Glutamatergic neuron (in vitro differentiated cells): ENCODE results near the gene IFITM2. TPM values are rescaled to one million over a fixed set of nuclear protein-coding genes. Genes with fewer than 3 reads are reported as not detected.
A peak's percentile ranks its signal among the peaks of the same experiment; 100 is the strongest.

ENCODE experiments used
- DNase-seq: peaks from one replicate; pipeline ENCODE4 v3.0.0; 2022
- H3K27ac Mint-ChIP-seq: one replicate; pipeline ENCODE4 v1.8.0; 2020; ENCODE audit warnings: mild to moderate bottlenecking, mixed read lengths, inconsistent platforms; ENCODE audit not compliant: unreplicated experiment
- H3K27me3 Mint-ChIP-seq: one replicate; pipeline ENCODE4 v1.8.0; 2020; ENCODE audit warnings: mild to moderate bottlenecking, moderate library complexity, mixed read lengths, inconsistent platforms; ENCODE audit not compliant: unreplicated experiment
- H3K36me3 Mint-ChIP-seq: one replicate; pipeline ENCODE4 v1.8.0; 2020; ENCODE audit warnings: mild to moderate bottlenecking, mixed read lengths, inconsistent platforms; ENCODE audit not compliant: unreplicated experiment
- H3K4me1 Mint-ChIP-seq: one replicate; pipeline ENCODE4 v1.8.0; 2020; ENCODE audit warnings: mild to moderate bottlenecking, low read depth, mixed read lengths, inconsistent platforms; ENCODE audit not compliant: unreplicated experiment
- H3K4me3 Mint-ChIP-seq: one replicate; pipeline ENCODE4 v1.8.0; 2020; ENCODE audit warnings: mild to moderate bottlenecking, mixed read lengths, inconsistent platforms; ENCODE audit not compliant: unreplicated experiment
- H3K9me3 Mint-ChIP-seq: one replicate; pipeline ENCODE4 v1.8.0; 2020; ENCODE audit warnings: mild to moderate bottlenecking, moderate library complexity, mixed read lengths, inconsistent platforms; ENCODE audit not compliant: unreplicated experiment
- CTCF ChIP-seq: fragments of 200-600 bp; sonication (generic); IDR thresholded peaks from one replicate; pipeline ENCODE4 v1.5.0; 2021; ENCODE audit not compliant: partially characterized antibody, unreplicated experiment
- total RNA-seq: library from RNA; stranded (reverse); fragmentation: NEBNext Ultra II Directional; extraction: Animal tissue kit (Norgen Biotek cat#: 25700); gene quantifications from one replicate; pipeline ENCODE4 v1.2.1, GENCODE V29; 2021; ENCODE audit not compliant: unreplicated experiment

IFITM2 gene
- total RNA-seq, 1 donor from 2014 or later = 2.5 TPM

DNA sequence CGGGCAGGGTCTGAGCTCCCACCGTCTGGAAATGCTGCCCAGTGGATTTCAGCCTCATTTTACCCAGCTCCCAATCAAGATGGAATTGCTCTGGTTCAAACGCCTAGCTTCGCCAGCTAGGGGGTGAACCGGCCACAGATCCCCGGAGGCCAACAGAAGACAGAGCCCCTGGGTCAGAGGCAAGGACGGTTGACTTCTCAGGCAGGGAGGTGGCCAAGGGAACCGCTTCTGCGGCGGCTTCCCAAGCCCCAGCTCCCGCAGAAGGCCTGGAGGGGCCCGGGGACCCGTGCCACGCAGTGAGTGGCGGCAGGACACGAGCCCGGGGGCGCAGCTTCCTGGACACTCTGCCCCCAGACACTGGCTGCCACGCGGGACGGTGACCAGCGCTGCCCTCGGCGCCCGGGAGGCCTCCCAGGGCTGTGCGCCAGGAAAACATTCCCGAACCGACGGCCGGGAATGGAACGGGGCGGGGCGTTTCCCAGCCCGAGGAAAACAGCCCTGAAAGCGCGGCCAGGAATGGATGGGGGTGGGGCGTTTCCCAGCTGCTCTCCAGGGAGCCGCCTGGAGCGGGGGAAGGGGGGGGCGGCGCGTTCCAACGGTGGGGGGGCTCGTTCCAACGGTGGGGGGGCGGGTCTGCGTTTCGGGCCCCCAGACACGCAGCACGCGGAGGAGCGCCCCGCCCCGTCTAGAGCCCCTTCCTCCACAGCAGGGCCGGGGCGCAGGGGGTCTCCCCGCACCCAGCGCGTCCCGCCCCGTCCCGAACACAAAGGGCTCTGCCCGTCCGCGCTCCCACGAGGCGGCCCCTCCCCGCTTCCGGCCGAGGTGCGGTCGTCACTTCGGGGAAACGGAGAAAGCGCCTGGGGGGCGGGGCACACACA is 48.2 kb downstream of the IFITM2 start:
- DNase-seq = peak; percentile 84
- Mint-ChIP-seq H3K36me3 (no peaks in the 10 kb centered on the region), H3K27me3 (peaks cover 5% of the 10 kb centered on the region), H3K27ac (peak overlapping the region; percentile 60), H3K9me3 (peaks cover 7% of the 10 kb centered on the region), H3K4me1 (no peaks in the 10 kb centered on the region), H3K4me3 (peak overlapping the region; percentile 50)
- no peak for TF ChIP-seq CTCF

- Mint-ChIP-seq H3K27me3 (peaks cover 5% of the 10 kb centered on the region), H3K4me3 (no peak overlapping the region), H3K27ac (no peak overlapping the region), H3K36me3 (no peaks in the 10 kb centered on the region), H3K4me1 (no peaks in the 10 kb centered on the region), H3K9me3 (peaks cover 12% of the 10 kb centered on the region)
- DNase-seq = no peak
- no peak for TF ChIP-seq CTCF
These were observed 49.0 kb downstream of the IFITM2 start for GRCh38 chr11:356610-357009.

DNA sequence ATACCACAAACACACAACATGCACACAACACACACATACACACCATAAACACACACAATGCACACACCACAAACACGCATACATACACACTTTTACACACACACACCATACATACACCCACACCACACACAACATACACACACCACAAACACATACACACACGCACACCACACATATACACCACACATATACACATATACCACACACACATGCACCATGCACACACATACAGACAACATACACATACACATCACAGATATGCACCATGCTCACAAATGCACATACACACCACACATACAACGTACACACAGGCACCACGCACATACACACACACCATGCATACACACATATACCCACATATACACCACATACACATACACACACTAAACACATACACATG is 50.0 kb downstream of the IFITM2 start:
- no peak for TF ChIP-seq CTCF
- DNase-seq = no peak
- H3K4me3 Mint-ChIP-seq = no peak overlapping the region
- no peaks in the 10 kb centered on the region for H3K4me1 Mint-ChIP-seq
- H3K27me3 Mint-ChIP-seq = peaks cover 5% of the 10 kb centered on the region
- H3K9me3 Mint-ChIP-seq = peaks cover 12% of the 10 kb centered on the region
- no peaks in the 10 kb centered on the region for H3K36me3 Mint-ChIP-seq
- no peak overlapping the region for H3K27ac Mint-ChIP-seq

GRCh38 chr11:358129-358800 is 50.6 kb downstream of the IFITM2 start:
- Mint-ChIP-seq H3K9me3 (peaks cover 12% of the 10 kb centered on the region), H3K36me3 (no peaks in the 10 kb centered on the region), H3K27me3 (peaks cover 3% of the 10 kb centered on the region), H3K4me1 (no peaks in the 10 kb centered on the region), H3K27ac (no peak overlapping the region), H3K4me3 (no peak overlapping the region)
- no peak for TF ChIP-seq CTCF
- no peak for DNase-seq

Other genes starting within 250 kb of the IFITM2 start
- gene SCGB1C1, start 114.7 kb upstream of the IFITM2 start, total RNA-seq = not detected
- 45.5 TPM for gene BET1L, start 100.4 kb upstream of the IFITM2 start, total RNA-seq
- gene RIC8A, start 100.1 kb upstream of the IFITM2 start, total RNA-seq = 95.5 TPM
- gene SIRT3, start 71.5 kb upstream of the IFITM2 start, total RNA-seq = 23.6 TPM
- 136 TPM for gene PSMD13, start 70.8 kb upstream of the IFITM2 start, total RNA-seq
- not detected for gene NLRP6, start 29.4 kb upstream of the IFITM2 start, total RNA-seq
- gene PGGHG, start 18.7 kb upstream of the IFITM2 start, total RNA-seq = 14.4 TPM
- not detected for gene IFITM5, start 8.3 kb upstream of the IFITM2 start, total RNA-seq
- 2.6 TPM for gene IFITM1, start 6.2 kb downstream of the IFITM2 start, total RNA-seq
- gene IFITM3, start 13.0 kb downstream of the IFITM2 start, total RNA-seq = 0.93 TPM
- gene B4GALNT4, start 61.7 kb downstream of the IFITM2 start, total RNA-seq = 418 TPM
- gene PKP3, start 86.4 kb downstream of the IFITM2 start, total RNA-seq = not detected
- gene SIGIRR, start 107.2 kb downstream of the IFITM2 start, total RNA-seq = 26.5 TPM
- 1.8 TPM for gene ANO9, start 134.2 kb downstream of the IFITM2 start, total RNA-seq
- gene PTDSS2, start 142.5 kb downstream of the IFITM2 start, total RNA-seq = 123 TPM
- gene RNH1, start 199.4 kb downstream of the IFITM2 start, total RNA-seq = 85.9 TPM
- gene HRAS, start 227.8 kb downstream of the IFITM2 start, total RNA-seq = 140 TPM
- 2.6 TPM for gene LRRC56, start 229.7 kb downstream of the IFITM2 start, total RNA-seq